ENCODE results near the gene CCDC33.

The CCDC33 gene

DNA sequence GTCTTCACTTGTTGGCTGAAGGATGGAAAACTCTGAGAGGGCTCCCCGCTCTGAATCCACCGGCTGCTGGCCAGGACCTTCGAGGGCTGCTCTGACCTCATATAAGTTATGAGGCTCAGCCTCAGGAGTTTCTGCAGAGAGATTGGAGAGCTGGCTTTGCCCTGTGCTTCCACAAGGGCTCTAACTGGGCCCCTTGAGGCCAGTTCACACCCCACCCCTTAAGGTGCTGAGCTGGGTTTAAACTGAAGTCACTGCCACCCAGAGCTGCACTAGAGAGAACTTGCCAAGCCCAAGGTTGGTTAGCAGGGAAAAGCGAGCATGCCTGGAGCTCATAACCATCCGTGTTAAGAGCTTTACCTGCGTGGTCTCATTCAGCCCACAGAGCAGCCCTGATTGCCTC, 2.8 kb upstream of the CCDC33 start:
- DNase-seq = no peak

DNA sequence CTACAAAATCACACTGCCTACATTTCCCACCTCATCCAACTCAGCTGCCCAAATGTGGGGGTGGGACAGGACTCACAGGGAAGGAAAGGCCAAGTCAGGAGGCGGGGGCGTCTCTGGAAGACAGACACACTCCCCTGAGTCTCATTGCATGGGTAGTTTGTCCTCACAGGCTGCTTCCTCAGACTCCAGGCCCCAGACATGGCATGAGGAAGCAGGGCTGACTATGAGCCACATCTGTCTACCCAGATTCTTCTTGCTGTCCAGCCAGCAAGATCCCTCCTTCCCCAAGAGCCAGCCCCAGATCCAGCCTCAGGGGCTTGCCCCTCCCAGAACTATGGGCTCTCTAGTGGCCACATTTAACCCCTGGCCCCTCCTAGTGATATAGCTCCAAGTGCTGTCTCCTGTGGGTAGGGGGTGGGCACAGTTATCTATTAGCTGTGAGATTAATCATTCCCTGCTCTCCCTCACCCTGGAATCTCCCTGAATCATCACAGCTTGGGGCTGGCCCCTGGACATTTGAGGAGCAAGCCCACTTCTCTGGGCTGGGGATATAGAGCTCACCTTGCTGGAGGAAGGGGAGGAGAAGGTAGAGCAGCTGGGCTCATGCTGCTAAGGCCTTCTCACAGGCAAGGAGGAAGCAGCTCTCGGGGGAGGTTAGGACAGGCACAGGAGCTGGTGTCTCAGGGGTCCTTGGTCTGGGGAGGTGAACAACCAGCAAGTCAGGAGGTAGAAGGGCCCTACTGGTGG, 2.1 kb upstream of the CCDC33 start:
- no peak for DNase-seq

DNA sequence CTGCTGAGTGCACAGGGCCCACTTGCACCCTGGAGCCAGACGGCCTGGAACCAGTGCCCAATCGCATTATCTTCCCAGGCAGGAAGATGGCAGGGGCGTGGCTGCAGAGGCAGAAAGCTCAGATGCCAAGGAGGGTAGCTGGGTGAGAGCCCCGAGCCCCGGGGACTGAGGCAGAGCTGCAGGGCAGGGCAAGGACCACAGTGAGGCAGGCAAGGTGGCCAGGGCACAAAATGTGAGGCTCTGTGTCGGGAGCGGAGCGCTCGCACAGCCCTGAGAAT, 1.6 kb upstream of the CCDC33 start:
- no peak for DNase-seq

DNA sequence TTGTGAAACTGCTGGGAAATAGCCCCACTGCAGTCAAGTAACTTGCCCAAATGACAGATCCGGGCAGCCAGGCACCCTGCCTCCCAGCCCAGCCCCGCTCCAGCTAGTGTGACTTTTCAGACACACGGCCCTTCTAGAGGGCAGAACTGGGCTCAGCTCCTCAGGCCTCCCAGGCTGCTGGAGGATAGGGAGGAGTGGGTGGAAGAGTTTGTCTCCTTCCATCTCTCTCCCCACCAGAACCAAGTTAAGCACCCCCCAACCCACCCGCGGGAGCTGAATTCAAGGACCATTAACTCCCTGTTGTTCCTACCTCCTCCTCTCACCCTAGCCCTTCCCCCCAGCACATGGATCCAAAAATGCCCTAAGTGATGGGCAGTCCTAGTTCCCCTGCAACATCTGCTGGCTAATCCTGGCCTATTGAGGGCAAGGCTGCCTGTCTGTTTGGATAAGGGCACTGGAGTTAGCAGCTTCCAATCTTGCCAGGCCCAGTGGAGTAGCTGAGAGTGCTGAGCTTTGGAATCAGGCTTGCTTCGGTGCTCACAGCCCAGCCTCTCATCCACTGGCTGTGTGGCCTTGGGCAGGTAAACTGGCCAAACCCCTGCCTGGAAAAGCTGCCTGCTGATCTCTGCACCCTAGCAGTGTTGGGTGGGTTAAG, 3.1 kb downstream of the CCDC33 start:
- no peak for DNase-seq

- DNase-seq = peak; percentile 12
Measured at GRCh38 chr15:74240002-74240568, 4.0 kb downstream of the CCDC33 start.

GRCh38 chr15:74240897-74241614, 4.9 kb downstream of the CCDC33 start:
- DNase-seq = no peak

DNA sequence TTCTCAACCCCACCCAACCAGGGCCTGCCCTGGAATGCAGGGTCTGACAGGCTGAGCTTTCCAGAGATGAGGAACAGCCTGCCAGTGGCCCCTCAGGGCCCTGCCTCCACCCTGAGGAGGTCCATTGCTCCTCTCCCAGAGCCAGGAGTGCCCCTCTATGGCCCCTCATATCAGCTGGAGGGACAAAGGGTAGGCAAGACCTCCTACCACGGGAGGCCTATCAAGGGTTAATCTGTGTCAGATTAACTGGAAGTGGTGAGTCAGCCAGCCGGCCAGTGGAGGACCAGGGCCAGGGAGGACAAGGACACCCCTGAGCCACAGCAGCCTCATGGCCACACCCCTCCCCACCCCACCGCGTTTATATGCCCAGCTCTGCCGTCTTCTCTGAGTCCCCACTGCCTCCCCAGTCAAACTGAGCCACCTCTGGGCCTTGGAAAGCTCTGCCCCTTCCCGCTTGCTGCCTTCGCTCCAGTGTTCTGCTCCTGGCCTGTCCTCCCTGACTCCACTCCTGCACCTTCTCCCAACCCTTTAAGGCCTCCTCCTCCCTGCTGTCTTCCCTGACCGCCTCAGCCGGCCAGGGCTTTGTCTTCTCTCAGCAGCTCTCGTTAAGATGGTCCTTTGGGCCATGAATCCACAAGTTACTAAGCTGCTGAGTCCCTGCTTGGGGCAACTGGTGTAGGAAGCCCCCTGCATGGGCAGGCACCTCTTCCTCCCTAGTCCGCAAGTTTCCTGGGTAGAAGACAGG, 6.5 kb downstream of the CCDC33 start:
- no peak for DNase-seq

- DNase-seq = no peak
Measured at GRCh38 chr15:74243431-74243830, 7.3 kb downstream of the CCDC33 start.

DNA sequence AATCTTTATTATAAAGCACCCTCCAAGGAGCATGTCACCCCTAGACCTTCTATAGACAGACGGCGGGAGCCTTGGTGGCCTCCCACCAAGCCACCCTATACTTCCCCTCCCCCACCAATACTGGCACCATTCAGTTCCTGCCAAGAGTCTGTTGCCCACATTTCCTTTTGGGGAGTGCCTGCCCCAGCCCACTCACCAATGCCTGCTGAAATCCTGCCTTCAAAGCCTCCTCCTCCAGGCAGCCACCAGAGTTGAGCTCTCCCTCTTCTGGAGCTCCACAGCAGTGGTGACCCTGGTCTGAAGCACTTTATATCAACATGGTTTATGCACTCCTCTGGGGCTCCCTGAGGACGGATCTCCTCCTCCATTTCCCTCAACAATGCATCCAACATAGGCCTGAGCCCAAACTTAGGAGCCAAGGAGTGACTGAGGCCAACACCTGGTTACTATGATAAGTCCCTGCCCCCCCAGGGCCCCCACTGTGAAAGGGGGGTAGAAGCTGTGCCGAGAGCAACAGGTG, 8.8 kb downstream of the CCDC33 start:
- no peak for DNase-seq

GRCh38 chr15:74245342-74245931, 9.3 kb downstream of the CCDC33 start:
- peak; percentile 3 for DNase-seq

- no peak for DNase-seq
Measured at GRCh38 chr15:74250266-74250665, 14.1 kb downstream of the CCDC33 start.

DNA sequence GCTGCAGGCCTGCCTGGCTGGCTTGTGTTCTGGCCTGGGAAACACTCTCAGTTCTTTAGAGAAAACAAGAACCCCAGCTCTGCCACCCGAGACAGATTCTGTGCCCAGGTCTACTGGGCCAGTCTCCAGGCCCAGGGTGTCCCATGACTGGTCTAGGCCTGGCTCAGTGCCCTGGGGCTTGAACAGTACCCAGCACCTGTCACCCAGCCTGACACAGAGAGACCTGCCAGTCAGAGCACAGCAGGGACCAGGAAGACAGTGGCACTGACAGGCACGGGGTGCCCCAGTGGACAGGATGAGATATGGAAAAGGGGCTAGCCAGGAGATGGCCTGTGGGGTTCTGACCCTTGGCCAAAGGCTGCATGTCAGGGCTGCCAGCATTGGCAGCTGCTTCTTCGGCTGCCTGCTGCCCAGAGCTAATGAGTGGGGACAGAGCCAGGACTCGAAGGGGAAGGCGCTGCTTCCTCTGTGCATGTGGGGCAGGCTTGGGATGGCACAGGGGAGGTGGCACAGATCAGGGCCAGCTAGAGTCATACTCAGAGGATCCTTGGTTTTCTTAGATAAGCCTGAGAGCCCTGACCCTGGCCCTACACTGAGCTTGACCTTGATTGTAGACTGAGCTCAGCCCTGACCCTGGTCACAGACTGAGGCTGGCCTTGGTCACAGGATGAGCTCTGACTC, 15.1 kb downstream of the CCDC33 start:
- DNase-seq = no peak

DNA sequence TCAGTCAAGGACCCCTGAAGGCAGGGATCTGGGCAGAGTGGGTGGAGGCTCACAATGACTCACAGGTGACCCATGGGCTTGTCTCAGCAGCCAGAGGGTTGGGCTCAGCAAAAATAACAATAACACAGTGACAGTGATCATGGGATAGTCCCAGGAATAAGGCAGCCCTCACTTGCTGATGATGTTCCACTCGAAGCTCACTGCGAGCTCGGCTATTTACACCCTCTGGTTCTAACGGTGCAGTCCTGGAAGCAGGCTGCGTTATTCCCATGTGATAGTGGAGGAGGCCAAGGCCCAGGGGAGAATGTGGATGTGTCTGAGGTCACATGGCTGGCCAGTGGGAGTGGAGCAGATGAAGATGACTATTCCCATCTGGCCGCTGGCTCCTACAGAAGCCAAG, 16.2 kb downstream of the CCDC33 start:
- no peak for DNase-seq

GRCh38 chr15:74252721-74253120, 16.6 kb downstream of the CCDC33 start:
- DNase-seq = no peak

- no peak for DNase-seq
Measured at GRCh38 chr15:74253211-74253921, 17.2 kb downstream of the CCDC33 start.

GRCh38 chr15:74257105-74257504, 21.0 kb downstream of the CCDC33 start:
- no peak for DNase-seq

DNA sequence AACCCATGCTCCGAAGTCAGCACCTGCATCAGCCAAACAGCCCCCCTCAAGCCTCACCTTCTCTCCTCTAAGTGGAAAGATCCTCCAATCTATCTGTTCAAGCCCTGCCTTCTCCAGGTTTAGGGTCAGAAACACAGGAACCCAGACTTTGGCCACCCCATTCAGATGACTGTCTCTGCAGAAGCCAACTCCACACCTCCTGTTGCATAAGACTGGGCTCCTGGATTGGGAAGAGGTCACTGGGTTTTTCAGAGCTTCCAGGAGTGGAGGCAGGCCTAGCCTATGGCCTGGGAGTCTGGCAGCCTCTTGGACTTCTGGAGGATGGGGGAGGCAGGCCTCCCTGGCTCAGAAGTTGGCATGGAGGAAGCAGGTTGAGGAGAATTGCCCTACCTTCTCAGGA, 21.5 kb downstream of the CCDC33 start:
- no peak for DNase-seq

GRCh38 chr15:74258456-74259291, 22.5 kb downstream of the CCDC33 start:
- no peak for DNase-seq

GRCh38 chr15:74259292-74259648, 23.1 kb downstream of the CCDC33 start:
- DNase-seq = no peak

DNA sequence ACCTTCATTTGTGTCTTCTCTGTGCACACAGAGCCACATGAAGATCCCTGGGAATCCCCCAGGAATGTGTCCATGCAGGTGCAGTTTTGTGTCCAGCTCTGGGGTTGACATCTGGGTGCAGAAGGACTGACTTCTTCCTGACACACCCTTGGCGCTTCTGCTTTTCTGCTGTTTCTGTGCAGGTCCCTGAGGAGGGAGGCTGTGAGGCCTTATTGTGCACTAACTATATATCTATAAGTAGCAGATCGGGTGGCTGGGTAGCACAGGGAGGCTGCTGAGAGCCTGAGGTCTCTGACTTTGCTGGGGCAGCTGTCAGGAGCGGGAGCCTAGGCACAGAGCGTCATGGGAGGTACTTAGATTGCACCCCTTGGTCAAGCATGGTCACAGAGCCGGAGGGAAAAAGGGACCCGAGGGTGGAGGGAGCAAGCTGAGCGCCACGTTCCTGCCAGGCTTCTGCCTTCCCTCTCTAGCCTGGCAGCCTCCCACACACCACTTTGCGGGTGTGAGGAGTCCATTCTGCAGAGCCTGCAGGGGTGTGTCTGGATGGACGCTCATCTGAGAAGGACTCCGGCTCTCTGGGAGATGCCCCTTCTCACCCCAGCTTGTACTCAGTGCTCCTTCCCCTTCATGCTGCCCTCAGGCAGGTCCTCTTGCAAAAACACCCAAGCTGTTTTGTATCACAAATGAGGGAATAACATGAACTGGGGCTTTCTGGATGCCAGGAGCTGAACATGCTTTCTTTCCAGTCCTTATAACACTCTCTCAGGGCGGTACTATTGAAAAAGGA, 23.9 kb downstream of the CCDC33 start:
- no peak for DNase-seq
